ENCODE results near the gene FRMD4A.

GRCh38 chr10:13669182-13669855 is 661.4 kb downstream of the FRMD4A start:
- no peak for TF ChIP-seq CTCF (IDR thresholded peaks at IDR 0.05)
- no peak for TF ChIP-seq ZFX (IDR thresholded peaks at IDR 0.05; ENCODE audit: borderline replicate concordance)
